Activated CD8-positive, alpha-beta memory T cell treated with anti-CD3 and anti-CD28 coated beads for 36 hours (primary cell): ENCODE measurements around the gene PALM2AKAP2. TPM values are rescaled to one million over a fixed set of nuclear protein-coding genes. Genes with fewer than 3 reads are reported as not detected.
"Not testable (repeated sequence)": the region's sequence is repeated elsewhere in the genome, so short reads cannot be mapped to it uniquely, and the experiment has no call there.

Experiments used
- CTCF ChIA-PET: fragments of 350-600 bp; sonication (Branson Sonifier 250); formaldehyde crosslinking; loops from one replicate; lab custom pipeline; 2021; ENCODE audit warnings: antibody characterized with exemption; lab: Charles Lee
- POLR2A ChIA-PET: fragments of 350-600 bp; sonication (Branson Sonifier 250); formaldehyde crosslinking; loops from one replicate; lab custom pipeline; 2021; ENCODE audit warnings: antibody characterized with exemption; lab: Charles Lee
- total RNA-seq, 2 experiments: library from RNA; stranded (reverse); gene quantifications; one replicate each; pipeline ENCODE4 v1.2.3, GENCODE V29; 2021

Gene PALM2AKAP2
- total RNA-seq, 2 experiments from 2014 or later, result not detected

DNA sequence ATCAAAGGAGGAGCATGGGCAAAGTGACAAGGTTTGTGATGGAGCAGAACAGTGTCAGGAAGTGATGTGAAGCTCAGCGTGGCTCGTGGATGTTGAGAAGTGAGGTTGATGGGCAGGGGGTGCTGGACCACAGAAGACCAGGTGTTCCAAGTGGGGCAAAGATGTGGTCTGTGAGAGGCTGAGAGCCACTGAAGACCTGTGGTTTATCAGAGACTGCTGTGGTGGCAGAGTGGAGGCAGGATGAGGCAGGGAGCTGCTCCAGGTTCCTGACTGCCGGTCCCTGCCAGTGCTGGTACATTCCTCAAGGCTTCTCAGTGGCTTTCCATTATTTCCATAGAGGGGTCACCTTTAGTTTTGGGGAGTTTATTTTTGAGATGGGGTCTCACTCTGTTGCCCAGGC lies 19.1 kb downstream of the PALM2AKAP2 start:
- CTCF ChIA-PET, result no interaction called here
- POLR2A ChIA-PET, result no interaction called here

- ChIA-PET CTCF (no interaction called here), POLR2A (no interaction called here)
Observed at GRCh38 chr9:109799792-109800191, 19.8 kb downstream of the PALM2AKAP2 start.

DNA sequence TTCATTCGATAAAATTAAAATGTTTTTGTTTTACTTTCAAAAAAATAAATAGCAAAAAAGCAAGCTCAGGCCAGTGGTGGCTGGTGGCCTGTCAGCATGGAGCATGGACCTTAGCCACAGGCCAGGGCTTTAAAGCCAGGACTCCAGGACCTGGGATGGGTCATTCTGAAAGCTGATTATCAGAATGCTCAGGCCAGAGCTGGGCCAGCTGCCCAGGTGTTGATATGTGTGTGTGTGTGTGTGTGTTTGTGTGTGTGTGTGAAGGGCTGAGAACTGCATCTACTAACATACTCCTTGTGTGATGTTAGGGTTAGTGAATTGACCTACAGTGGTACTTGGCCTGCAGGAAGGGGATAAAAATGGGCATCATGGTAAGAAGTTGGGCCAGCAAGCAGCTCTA lies 21.5 kb downstream of the PALM2AKAP2 start:
- CTCF ChIA-PET, result no interaction called here
- POLR2A ChIA-PET, result no interaction called here

- ChIA-PET POLR2A (no interaction called here), CTCF (no interaction called here)
Observed at GRCh38 chr9:109802491-109802890, 22.5 kb downstream of the PALM2AKAP2 start.

GRCh38 chr9:109805050-109805449 lies 25.1 kb downstream of the PALM2AKAP2 start:
- ChIA-PET POLR2A (no interaction called here), CTCF (no interaction called here)

- ChIA-PET POLR2A (no interaction called here), CTCF (no interaction called here)
Observed at GRCh38 chr9:109806506-109807115, 26.6 kb downstream of the PALM2AKAP2 start.

GRCh38 chr9:109811876-109812275 lies 31.9 kb downstream of the PALM2AKAP2 start:
- CTCF ChIA-PET, result no interaction called here
- POLR2A ChIA-PET, result no interaction called here

DNA sequence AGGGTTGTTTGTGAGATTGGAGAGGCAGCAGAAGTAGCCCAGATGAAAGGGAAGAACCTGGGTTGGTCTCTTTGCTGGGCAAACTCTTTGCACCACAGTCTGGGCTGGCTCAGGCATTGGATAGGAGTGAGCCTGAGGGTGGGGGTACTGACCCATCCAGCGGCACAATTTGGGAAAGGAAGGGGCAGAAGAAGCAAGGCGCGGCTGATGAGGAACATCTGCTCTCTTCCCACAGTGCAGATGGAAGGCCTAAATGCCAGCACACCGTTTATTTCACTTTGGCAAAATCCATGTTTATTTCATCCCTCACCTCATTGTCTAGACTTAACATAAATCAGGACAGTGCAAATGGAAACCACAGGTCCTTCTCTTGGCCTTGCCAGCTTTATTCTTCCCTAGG lies 32.3 kb downstream of the PALM2AKAP2 start:
- CTCF ChIA-PET, result no interaction called here
- POLR2A ChIA-PET, result no interaction called here

- CTCF ChIA-PET, result no interaction called here
- POLR2A ChIA-PET, result no interaction called here
Observed at GRCh38 chr9:109812818-109813281, 32.9 kb downstream of the PALM2AKAP2 start.

GRCh38 chr9:109813303-109813702 lies 33.3 kb downstream of the PALM2AKAP2 start:
- CTCF ChIA-PET, result no interaction called here
- POLR2A ChIA-PET, result no interaction called here

- POLR2A ChIA-PET, result no interaction called here
- CTCF ChIA-PET, result no interaction called here
Observed at GRCh38 chr9:109813829-109814228, 33.8 kb downstream of the PALM2AKAP2 start.

DNA sequence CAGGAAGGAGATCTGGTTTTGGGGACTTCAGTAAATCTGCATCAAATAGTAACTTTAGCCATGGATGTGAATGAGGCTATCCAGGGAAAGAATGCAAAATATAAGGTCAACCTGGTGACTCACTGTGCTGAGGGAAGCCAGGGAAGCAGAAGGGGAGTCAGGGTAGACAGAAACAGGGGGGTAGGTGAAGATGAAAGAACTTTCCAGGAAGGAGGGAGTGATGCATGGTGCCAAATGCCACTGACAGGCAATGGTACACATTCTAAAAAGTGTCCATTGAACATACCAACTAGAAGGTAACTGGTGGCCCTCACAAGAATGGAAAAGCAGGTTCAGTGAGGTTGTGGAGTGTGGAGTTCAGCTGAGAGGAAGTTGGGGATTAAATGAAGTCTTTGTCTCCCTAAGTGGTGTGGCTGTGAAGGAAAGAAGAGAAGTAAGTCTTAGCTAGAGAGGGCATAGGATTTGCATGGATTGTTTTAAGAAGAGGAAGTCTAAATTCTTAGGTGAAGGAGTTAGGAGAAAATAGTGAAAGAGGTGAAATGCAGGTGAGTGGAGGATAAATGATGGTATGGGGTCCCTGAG lies 35.5 kb downstream of the PALM2AKAP2 start:
- ChIA-PET CTCF (no interaction called here), POLR2A (no interaction called here)

DNA sequence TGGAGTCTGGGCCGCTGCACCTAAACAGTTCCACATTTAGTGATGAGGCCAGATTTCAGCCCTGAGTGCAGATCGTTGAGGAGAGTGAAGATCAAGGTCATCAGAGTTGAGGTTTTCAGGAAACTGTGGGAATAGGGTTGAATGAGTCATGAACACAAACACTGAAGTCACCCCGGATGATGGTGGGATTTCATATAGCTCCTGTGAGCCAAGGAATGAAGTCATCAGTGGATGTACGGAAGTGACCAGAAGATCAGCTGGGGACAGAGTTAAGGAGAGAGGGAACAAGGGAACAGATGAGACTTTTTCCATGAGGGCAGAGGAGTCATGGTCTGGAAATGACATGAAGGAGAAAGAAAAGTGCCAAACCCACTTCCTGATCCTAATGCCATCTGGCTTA lies 36.5 kb downstream of the PALM2AKAP2 start:
- POLR2A ChIA-PET, result no interaction called here
- CTCF ChIA-PET, result no interaction called here

DNA sequence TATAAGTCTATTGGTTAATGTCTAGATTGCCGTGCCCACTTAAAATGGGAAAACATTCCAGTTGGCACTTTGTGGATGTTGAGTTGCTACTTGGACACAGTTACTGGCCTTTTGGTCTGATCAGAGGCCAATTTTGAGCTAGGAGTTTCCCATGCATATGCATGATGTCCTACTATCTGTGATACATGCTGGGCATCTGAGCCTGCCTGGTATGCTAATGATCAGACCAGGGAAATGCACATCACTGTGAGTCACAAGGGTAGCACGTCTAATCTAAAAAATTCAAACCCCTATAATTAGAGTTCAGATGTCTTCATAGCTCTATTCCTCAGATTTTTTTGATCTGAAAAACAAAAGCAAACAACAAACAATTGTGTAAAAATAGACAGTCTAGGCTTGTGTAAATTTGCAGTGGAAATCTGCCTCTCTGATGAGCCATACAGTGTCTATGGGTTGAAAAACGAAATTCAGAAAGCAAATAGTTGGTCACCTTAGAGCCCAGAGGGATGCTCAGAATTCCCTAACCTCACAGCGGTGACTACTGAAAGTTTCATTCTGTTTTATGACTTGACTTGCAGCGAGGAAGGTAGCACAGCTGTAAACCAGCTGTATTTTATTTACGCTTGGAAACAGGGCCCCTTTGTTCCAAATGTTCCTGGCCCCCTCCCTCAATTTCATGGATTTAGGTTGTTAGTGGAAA lies 37.3 kb downstream of the PALM2AKAP2 start:
- POLR2A ChIA-PET, result no interaction called here
- CTCF ChIA-PET, result interaction anchor here (0.6 kb wide), 1 partner anchor 1669 kb away, joined by 3 read pairs; no protein-coding TSS in a partner anchor

DNA sequence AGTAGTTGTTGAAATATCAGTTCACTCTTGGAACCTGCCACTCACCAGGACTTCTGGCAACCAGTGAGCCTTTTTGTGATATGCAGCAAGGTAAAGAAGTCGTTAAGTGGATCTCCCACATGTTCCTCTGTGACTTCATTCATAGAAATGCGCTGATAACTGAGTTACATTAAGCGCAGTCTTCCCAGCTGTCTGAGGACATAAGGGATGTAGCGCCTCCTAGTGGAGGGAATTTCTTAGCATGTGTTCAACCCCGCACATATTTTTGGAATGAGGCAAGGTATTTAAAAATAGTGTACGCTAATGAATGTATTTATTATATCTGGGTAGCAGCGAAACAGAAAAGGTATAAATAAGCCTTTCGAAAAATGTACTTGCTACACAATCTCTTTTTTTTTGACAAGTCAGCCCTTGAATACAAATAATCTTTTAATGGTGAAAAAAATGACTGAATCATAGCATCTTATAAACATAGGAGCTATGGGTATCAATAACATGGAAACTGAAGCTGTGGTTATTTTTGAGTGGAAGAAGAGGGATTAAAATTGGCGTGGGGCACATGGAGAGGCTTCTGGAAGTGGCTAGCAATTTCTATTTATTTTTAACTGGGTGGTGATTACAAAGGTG lies 38.0 kb downstream of the PALM2AKAP2 start:
- POLR2A ChIA-PET, result no interaction called here
- CTCF ChIA-PET, result no interaction called here

DNA sequence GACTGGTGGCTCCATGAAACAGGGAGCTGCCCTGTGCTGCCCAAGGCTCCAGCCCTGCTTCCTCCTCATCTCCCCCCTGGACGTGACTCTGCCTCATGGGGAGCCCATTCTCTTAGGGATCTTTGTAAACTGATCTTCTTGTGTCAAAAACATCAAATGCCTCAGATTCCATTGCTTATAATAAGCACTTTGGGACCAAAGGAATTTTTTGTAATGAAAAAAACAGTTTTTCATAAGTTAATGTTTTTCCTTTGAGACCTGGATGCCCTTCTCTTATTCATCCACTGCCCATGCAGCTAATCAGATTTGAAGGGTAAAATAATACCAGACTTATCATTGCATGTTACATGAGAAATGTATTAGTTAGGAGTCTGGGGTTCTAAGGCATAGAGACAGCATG lies 41.7 kb downstream of the PALM2AKAP2 start:
- ChIA-PET POLR2A (no interaction called here), CTCF (no interaction called here)

- POLR2A ChIA-PET, CTCF ChIA-PET: not testable (repeated sequence)
Observed at GRCh38 chr9:109825383-109825782, 45.4 kb downstream of the PALM2AKAP2 start.

GRCh38 chr9:109826559-109826958 lies 46.6 kb downstream of the PALM2AKAP2 start:
- CTCF ChIA-PET, result no interaction called here

GRCh38 chr9:109828254-109828653 lies 48.3 kb downstream of the PALM2AKAP2 start:
- ChIA-PET POLR2A (no interaction called here), CTCF (no interaction called here)

More at GRCh38 chr9:109826559-109826958, 46.6 kb downstream of the PALM2AKAP2 start:
- POLR2A ChIA-PET, result no interaction called here
